GM19395 (cell line): ENCODE measurements around the gene SLIT3.

Experiments
- ATAC-seq: cut with Tn5 transposase; IDR thresholded peaks from one replicate; pipeline ENCODE4 v1.9.1; 2021; ENCODE audit warnings: mild to moderate bottlenecking, moderate library complexity; ENCODE audit not compliant: unreplicated experiment

Gene SLIT3

DNA sequence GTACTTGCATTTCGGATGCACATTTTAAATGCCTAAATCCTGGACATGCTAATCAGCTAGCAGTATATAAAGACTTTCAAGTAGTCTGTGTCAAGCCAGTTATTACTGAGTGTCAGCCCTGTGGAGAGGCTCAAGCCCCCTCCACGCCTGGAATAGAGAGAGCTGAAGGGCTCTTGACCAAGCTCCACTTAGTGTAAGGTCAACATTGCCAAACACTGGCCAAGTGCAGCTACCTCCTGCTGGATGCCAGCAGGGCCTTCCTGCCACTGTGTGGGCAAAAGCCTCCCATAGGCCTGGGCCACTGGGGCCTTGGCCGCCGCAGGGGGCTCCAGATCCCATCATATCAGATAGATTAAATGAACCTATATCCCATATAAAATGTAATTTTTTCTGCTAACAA lies 482.4 kb downstream of the SLIT3 start:
- ATAC-seq = no peak

DNA sequence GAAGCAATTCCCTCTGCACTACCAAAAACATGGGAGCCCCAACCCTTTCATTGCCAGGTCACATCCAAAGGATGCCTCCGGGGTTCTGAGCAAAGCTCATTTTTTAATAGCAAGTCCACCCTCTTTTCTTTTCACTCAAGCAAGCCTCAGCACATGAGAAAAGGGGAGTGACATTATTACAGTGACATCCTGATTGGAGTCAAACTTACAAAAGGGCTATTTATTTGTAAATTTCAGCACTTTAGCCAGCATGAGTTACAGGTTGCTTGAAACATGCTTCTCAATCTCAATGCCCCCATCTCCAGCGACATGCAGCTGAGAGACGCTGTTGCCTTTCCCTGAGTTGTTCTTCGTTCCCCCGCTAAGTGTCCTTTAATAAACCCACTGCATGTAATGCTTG lies 483.3 kb downstream of the SLIT3 start:
- no peak for ATAC-seq

DNA sequence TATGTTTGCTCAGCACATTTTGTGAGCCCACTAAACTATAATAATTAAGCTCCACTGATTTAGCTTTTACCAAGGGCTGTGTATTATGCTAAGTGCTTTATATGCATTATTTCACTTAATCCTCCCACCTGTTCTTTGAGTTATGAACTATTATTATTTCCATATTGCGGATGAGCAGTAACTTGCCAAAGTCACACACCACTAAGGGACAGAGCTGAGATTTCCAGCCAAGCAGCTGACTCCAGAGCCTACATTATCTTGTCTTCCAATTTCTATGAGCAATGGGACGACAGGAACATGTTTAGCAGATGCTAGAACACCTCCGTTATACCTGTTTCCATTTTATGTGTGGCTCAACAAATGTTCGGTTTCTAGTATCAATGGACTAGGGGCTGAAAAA lies 484.3 kb downstream of the SLIT3 start:
- ATAC-seq = no peak

DNA sequence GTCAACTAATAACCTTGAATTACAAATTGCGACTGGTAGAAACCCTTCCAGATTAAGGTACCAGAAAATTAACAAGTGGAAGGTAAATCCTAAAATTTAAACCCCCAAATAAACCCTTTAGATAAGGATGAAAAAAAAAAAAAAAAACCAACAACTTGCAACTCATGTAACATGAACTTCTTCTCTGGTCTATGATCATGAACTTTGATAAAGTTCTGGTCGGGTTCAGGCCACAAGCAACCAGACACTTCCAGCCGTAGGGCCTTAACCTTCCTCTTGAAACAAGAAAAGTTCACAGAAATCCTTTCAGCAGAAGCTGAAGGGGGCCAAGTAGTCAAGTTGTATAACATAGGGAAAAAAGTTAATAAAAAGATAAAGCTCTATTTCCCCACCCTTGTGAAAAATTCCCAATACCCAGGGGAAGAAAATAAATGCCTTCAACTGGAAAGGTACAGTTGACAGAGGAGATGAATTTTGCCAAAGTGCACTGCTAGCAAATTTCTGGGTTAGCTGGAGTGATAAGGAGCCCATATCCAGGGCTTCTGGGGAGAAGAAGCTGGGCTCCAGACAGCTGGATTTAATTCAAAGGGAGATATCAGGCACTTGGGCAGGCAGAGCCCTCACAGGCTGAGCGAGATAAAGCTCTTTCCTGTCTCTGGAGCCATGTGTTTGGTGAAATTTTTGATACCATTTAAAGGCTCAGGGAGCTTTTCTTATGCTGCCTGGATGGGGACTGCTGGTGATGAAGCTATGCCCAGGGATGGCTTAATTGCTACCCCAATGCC lies 487.6 kb downstream of the SLIT3 start:
- no peak for ATAC-seq

DNA sequence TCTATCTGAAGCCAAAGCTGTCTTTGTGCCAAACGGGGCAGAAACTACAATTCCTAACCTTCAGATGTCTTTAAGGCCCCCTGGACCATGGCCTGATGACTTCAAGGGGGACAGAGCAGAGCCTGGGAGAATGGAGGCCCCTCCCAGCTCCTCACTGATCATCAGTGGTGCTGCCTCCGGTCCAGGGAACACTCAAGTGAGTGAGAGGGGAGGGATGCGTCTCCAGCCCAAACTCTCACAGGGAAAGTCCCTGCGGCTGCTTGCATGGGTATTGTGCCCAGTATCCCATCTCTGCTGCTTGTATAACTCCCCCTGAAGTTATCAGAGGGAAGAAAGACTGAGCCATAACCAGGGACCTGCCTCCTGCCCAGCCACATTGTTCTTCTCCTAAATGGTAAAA lies 490.3 kb downstream of the SLIT3 start:
- no peak for ATAC-seq

DNA sequence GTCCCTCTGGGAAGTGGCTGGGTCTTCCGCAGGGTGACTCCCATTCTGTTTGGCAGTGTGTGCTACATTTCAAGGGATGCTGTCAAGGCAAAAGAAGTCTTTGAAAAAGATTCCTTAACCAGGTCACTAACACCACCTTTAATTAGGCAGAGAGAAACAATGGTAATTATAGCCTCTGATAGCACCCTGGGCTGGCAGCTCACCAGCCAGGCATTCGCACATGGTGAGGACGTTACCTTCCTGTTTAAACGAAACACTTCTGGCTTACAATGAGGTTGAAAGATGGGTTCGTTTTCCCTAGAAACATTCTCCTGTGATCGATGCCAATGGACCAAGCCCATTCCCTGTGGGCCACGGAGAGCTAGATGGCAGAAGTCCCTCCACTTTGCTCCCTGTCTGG lies 491.7 kb downstream of the SLIT3 start:
- ATAC-seq = no peak

DNA sequence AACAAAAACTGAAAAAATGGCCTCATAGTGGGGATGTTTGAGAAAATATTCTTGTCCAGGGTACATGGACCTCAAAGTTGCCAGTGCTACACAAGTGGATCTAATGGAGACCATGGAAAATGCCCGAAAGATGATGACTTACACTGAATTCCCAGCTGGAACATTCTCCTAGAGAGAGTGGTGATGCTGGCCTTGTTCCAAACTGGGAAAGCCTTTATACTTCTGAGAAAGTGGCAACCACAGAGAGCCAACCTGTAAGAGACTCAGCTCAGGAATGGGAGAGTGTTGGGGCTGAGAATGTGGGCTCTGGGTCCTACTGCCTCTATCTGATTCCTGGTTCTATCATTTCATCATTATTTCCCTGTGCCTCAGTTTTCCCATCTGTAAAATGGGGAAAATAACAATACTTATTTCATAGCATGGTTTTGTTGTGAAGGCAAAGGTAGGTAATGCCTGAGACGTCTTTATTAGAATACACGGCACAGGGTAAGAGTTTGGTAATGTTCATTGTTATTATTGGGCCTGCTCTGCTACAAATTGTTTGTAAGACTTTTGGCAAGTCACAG lies 492.8 kb downstream of the SLIT3 start:
- ATAC-seq = no peak

DNA sequence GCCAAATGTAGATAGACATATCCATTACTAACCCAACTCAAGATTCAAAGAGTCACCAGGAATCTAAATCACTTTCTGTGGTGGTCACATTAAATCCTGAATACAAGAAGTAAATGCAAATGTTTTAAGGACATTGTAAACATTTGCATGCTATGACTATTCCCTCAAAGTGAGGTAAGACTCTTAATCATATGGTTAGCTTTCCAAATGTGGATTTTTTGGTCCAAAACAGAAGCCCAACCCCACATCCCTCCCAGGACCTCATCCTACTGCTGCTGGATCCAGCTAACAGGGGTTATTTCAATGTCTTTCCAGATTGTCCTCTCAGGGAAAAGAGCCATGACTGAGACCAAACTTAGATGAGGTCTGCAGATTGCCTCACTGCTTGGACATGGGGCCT lies 493.7 kb downstream of the SLIT3 start:
- ATAC-seq = no peak

DNA sequence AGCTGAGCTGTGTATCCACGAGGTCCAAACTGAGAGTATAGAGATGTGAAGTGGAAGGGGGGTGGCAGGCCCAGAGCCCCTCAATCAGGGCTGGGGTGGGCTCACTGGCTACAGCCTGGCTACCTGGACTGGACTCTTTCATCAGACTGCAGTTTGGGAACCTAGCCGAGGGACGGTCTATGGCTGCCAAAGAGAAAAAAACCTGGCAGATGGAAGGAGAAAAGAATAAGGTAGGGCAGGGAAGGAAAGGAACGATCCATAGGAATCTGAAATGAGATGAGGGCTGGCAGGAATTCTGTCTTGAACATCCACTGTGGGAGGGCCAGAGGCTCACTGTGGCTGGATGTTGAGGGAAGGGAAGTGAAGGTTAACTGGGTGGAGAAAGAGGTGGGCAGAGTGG lies 497.4 kb downstream of the SLIT3 start:
- ATAC-seq = no peak

DNA sequence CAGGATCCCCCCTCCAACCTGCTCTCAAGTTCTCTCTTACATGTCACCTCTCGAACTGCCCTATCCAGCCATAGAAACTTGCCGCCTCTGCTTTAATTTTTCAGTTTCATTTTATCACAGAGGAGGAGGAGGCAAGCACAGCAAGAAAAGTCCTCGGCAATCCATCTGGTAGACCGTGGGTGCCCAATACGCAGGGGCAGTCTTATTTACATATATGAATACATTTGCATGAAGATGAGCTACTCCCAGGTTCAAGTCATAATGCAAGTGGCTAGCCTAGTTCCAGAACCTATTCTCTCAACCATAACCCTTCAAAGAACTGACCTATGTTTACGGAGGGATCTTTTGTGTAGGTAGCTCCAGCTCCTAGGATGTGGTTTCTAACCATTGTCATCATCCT lies 498.6 kb downstream of the SLIT3 start:
- no peak for ATAC-seq

DNA sequence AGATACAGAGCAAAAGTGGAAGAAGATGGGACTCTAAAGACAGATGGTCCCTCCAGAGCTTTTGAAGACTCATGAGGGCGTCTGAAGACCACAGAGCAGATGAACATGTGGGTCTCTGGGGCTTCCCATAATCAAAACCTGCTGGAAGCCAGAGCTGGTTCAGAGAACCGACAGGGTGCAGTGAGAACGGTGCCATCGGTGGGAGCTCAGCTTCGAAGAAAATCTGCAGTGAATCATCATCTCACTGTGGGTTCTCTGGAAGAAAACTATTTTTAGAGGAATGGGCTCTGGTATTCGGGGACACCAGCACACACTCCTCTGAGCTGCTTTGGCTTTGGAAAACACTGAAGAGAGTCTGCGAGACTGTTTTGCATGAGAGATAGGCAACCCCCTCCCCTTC lies 499.4 kb downstream of the SLIT3 start:
- no peak for ATAC-seq

DNA sequence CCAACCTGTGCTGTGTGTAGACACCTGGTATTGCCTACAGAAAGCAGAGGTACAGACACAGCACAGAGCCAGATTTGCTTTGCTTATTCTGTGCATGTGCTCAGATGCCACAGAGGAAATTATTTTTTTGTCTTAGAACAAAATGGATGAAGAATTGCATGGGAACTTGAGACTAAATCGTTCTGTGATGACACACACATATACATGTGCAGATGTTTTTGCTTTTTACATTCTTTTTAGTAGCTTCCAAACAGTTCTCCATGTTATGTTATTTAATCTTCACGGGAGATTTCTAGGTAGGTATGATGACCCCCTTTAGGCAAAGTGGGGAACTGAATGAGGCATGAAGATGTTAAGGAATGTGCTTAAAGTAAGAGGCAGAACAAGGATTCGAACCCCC lies 500.2 kb downstream of the SLIT3 start:
- ATAC-seq = no peak

DNA sequence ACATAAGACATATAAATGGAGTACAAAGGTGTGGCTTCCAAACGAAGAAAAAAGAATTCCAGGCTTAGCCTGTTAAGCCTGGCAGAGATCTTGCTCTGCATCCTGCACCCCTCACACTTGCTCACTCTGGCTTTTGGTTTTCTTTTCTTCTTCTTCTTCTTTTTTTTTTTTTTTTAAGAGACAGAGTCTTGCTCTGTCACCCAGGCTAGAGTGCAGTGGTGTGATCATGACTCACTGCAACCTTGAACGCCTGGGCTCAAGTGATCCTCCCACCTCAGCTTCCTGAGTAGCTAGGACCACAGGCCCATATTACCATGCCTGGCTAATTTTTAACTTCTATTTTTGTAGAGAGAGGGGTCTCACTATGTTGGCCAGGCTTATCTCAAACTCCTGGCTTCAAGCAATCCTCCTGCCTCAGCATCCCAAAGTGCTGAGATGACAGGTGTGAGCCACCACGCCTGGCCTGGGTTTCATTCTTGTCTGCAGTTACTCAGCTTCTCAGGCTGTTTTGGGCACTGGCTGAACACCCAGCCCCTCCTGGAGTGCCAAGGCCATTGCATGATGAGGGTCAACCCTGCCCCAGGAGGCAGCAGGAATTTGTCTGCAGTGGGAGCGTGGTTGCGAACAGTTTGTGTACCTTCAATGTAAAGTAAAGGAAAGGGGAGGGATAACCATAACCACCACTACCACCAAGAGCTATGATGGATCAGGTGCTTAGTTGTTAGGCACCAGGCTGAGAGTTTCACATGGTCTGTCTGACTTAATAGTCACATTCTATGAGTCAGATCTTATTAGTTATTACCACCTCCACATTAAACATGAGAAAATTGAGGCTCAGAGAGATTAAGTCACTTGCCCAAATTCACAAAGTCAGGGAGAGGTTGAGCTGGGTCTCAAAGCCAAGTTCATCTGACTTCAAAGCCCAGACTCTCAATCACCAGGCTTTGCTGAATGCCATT lies 502.6 kb downstream of the SLIT3 start:
- ATAC-seq = no peak

DNA sequence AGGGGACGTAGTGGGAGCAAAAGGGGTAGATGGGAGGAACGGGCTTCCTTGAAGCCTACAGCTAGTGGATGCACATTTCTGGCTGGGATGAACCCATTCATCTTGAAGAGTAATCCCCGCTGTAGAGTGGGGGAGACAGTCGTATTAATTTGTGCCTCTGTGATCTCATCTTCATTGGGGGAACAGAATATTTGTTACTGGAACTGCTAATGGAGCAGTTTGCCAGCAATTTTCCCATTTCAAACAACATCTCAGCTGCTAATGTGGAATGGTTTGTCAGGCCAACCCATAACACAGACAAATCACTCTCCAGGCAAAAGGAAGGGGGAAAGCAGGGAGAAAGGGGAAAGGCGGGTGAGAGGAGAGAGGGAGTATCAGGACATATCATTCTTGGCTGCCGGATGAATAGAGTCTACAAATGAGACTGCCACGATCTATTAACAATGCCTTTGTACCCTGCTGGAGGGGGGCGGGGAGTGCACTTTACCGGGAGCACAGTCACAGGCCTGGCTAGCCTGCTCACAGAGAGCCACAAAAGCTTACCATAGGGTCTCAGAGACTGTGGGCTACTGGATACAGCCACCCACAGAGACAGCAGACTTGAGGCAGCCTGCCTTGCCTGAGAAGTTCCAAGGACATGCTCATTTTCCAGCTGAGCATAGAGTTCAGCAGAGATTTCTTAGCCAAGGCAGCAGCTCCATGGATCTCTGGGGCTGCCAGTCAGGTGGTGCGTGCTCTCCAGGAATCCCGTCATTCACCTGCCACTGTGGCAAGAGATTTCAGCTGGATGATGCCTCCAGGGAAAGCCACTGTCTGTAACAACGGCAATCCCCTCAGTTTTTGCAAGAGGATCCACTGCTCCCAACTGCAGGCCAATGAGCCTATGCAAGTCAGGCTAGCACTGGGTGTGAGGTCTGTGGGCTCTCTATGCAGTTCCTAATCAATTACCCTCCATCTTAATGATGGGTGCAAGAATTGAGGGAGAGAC lies 504.1 kb downstream of the SLIT3 start:
- no peak for ATAC-seq

DNA sequence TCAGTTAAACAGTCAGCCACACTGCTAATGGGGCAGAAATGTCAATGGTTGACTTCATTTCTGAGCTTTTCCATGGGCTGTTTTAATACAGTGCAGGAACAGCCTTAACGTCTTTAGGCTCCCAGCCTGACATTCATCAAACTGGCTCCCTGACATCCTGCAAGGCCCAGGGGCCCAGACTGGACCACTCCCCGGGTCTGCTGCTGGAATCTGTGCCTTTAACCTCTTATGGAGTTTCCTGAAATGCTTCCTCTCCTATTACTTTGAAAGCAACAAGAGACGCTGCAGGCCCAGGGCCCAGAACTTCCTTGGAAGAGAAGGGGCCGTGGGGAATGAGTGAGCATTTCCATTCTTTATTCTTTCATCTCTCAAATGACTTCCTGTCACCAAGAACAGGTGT lies 504.9 kb downstream of the SLIT3 start:
- no peak for ATAC-seq

DNA sequence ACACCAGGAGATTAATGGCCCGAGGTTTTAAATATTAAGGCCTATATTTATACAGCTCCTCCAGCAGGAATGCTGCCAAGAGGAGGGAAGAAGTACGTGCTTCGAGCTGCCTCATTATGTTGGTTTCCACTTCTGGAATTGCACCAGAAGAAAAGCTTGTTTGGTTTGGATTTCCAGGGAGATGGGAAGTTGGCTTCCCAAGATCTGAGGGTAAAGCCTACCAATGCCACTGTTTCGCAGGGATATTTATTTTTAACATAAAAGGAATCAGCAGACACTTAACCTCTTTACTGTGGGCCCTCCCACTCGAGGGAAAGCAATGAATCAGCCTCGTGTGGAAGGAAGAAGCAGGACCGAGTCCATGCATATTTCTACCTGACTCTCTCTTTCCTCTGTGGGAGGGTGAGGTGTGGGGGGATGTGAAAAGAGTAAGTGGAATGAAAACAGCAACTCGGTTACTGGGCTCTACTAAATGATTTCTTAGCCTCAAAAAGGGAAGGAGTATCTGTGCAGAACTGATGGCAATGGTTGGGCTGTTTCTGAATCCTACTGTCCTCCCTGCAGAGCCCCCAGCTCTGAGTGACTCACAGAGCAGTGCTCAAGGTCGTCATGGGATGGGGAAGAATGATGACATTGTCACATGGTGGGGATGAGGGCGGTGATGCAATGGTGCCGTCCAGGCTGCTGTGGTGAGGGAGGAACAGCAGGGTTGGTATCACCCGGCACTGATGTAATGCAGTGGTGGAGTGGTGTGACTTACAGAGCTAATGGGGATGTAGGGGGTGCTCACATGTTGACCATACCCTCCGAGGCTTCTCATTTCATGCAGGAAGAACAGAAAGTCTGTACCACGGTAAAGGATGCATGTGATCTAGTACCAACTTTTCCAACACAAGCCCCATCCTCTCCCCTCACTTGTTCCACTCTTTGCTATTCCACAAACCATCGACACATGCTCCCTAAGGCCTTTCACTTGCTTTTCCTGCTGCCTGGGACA lies 506.8 kb downstream of the SLIT3 start:
- ATAC-seq = no peak

DNA sequence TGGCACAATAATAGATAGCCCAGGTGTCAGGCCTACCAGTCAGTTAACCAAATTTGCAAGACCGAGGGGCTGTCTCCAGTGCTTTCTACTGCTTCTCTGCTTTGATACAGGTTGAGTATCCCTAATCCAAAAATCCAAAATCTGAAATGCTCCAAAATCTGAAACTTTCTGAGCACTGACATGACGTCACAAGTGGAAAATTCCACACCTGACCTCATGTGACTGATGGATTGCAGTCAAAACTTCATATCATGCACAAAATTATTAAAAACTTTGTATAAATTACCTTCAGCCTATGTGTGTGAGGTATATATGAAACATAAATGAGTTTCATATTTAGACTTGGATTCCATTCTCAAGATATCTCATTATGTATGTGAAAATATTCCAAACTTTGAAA lies 508.3 kb downstream of the SLIT3 start:
- no peak for ATAC-seq

DNA sequence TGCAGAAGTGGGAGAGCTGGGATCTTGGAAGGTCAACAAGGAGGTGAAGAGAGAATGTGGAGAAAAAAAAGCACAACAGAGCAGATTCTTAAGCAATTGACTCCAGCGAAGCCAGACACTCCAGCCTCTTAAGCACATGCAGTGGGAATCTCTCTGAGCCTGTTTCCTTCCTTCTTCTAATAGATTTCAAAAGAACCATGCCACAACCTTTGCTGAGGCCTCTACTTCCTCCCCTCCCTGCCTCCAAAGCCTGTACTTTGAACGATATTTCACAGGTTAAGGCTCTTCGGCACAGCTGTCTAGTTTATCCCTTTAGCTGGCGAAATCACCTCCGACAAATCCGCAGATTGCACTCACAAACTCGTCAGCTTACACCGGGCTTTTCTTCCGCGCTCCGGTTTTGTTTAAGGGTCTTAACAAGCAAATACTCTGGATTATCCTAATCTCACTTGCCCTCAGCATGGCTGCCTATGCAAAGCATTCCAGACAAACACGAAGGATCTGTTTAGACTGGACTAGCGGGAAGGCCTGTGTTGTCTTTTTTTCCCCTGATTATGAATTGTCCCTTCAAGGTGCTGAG lies 510.2 kb downstream of the SLIT3 start:
- no peak for ATAC-seq

DNA sequence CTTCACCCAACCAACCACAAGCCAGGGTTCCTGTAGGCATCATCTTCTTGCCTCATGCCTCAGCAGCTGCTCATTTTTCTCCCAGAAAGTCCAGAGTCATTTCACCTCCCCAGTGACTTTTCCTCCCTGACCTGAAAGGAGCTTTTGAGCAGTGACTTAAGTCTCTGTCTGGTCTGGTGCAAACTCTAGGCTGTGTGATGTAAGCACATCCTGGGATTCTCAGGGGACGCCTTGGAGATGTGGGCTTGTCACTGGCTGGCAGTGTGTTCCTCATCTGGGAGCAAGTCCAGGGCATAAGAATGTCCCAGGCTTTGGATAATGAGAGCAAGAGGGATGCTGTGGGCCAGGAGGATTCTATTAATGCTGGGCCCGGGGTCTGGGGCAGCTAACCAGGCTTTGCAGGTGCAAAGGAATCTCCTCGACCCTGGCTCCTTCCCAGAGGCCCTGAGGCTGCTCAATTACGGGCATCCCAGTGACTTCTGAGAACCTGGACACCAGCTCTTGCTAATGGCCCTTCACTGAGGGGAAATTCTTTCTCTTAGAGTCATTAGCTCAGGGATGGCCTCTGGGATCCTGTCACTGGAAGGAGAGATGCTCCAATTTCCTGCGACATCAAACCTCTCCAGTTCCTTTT lies 510.8 kb downstream of the SLIT3 start:
- ATAC-seq = no peak
